OCI-LY3 (cell line): ENCODE data around the gene EIF2D.
"Not testable (repeated sequence)": the region's sequence is repeated elsewhere in the genome, so short reads cannot be mapped to it uniquely, and the experiment has no call there.

Experiments used
- EZH2phosphoT487 ChIP-seq: fragments of 200-600 bp; shearing (Covaris generic); IDR thresholded peaks from 2 replicates; pipeline ENCODE4 v1.6.1; 2018; ENCODE audit warnings: antibody characterized with exemption, mixed run types, low read depth
- TF ChIP-seq, protein P1 (sequence below): fragments of 200-600, 300-600 bp; sonication (generic); IDR thresholded peaks from 2 replicates; pipeline ENCODE4 v1.5.1; 2014; ENCODE audit warnings: antibody characterized with exemption, low read length, low read depth

DNA sequence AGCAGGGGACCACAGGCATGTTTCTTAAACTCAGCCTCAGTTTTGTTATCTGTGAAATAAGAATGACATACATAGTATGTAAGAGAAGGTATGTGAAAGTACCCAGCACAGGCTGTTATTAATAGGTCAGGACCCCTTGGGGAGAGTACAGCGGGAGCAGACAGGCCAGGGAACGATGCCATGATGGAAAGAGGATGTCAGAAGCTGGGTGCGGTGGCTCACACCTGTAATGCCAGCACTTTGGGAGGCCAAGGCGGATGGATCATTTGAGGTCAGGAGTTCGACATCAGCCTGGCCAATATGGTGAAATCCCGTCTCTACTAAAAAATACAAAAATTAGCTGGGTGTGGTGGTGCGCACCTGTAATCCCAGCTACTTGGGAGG, 31.2 kb downstream of the EIF2D start:
- TF ChIP-seq, protein P1, sequence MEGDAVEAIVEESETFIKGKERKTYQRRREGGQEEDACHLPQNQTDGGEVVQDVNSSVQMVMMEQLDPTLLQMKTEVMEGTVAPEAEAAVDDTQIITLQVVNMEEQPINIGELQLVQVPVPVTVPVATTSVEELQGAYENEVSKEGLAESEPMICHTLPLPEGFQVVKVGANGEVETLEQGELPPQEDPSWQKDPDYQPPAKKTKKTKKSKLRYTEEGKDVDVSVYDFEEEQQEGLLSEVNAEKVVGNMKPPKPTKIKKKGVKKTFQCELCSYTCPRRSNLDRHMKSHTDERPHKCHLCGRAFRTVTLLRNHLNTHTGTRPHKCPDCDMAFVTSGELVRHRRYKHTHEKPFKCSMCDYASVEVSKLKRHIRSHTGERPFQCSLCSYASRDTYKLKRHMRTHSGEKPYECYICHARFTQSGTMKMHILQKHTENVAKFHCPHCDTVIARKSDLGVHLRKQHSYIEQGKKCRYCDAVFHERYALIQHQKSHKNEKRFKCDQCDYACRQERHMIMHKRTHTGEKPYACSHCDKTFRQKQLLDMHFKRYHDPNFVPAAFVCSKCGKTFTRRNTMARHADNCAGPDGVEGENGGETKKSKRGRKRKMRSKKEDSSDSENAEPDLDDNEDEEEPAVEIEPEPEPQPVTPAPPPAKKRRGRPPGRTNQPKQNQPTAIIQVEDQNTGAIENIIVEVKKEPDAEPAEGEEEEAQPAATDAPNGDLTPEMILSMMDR: not testable (repeated sequence)
- TF ChIP-seq EZH2phosphoT487: not testable (repeated sequence)
